ENCODE data around the gene GIT2. TPM values are rescaled to one million over a fixed set of nuclear protein-coding genes. Genes with fewer than 3 reads are reported as not detected.

The GIT2 gene
- total RNA-seq, 4 donors from 2014 or later: 25.3 to 64.0 (median 44.0) TPM

DNA sequence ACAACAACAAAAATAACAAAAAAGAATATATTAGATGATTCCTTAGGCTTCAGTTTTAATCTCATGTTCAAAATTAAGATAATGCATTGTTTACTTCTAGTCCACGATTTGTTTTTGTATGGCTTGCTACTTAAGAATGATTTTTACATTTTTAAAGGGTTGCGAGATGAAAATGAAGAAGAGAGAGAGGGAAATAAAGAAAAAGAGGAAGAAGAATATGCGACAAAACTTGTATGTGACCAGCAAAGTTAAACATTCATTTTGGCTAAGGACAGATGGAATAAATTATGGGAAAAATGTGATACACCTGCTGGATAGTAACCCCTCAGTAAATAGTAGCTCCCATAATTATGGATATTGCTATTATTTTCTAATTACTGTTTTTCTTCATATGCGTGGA, 1.2 kb upstream of the GIT2 start:
- Histone ChIP-seq H3K27me3 (no peaks in the 10 kb centered on the region), H3K27ac (no peak overlapping the region), H3K9me3 (no peaks in the 10 kb centered on the region), H3K36me3 (no peaks in the 10 kb centered on the region), H3K4me1 (peaks cover 8 to 54% (median 34%) of the 10 kb centered on the region in 4 donors), H3K4me3 (no peak overlapping the region)
- TF ChIP-seq POLR2A (IDR thresholded peaks at IDR 0.05) (no peak), POLR2AphosphoS5 (IDR thresholded peaks at IDR 0.05) (no peak), EP300 (IDR thresholded peaks at IDR 0.05; ENCODE audit: low read depth) (no peak), CTCF (IDR thresholded peaks at IDR 0.05) (no peak)
- no peak for DNase-seq
- in situ Hi-C loops (cut with MboI; ENCODE audit: low pct_ligation_motif_present in 1 of 4, low pct_unique_long_range_greater_than_20kb in 1 of 4, low sequenced_read_pairs in 3 of 4): no loop called here
- 73 to 79% methylated on average over 4 of the region's 4 CpGs for WGBS, 2 donors (ENCODE audit: low coverage in 1 of 2)
- intact Hi-C loops (cut with DNase I; ENCODE audit: low total_unique reads): no loop called here

DNA sequence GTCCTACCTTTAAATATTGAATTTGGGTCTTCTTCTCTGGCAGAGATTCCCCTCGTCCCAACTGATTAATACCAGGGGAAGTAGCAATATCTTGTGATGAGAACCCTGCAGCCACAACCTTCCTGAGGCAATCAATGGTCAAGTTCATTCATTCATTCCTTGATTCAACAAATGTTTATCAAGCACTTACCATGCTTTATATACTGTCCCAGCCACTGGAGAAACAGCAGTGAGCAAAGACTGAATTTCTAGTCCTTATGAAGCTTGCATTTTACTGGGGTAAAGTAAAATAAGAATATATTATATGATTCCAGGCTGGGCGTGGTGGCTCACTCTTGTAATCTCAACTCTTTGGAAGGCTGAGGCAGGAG, 300 bp upstream of the GIT2 start:
- Histone ChIP-seq H3K27ac (peak overlapping the region; percentile 82 to 93 (median 86)), H3K9me3 (no peaks in the 10 kb centered on the region), H3K27me3 (no peaks in the 10 kb centered on the region), H3K36me3 (peaks cover 0 to 3% (median 0%) of the 10 kb centered on the region in 4 donors), H3K4me1 (peaks cover 8 to 44% (median 27%) of the 10 kb centered on the region in 4 donors), H3K4me3 (peak overlapping the region in 3 of 4 donors; percentile 73 to 84 (median 79))
- in situ Hi-C loops (cut with MboI; ENCODE audit: low pct_ligation_motif_present in 1 of 4, low pct_unique_long_range_greater_than_20kb in 1 of 4, low sequenced_read_pairs in 3 of 4): no loop called here
- intact Hi-C loops (cut with DNase I; ENCODE audit: low total_unique reads): no loop called here
- no peak for DNase-seq
- 50% methylated on average over 2 of the region's 2 CpGs; no CpG with 5 or more reads in 1 of the 2 donors for WGBS, 2 donors (ENCODE audit: low coverage in 1 of 2)
- TF ChIP-seq CTCF (IDR thresholded peaks at IDR 0.05): no peak

DNA sequence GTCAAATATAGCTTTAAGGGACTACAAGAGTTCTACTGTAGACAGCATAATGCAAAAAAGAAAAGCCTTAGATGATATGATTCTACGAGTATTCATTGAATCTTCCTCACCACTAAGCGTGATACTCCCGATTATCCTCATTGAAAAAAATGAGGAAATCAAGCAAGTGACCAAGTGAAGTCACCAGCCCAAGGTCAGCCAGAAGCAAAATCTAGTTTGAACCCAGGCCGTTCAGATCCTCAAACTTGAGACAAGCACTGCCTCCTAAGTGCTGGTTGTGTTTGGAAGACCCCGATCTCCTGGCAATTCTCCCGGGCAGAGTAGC, 845 bp downstream of the GIT2 start:
- WGBS, 2 donors (ENCODE audit: low coverage in 1 of 2): 0% methylated on average over 3 to 6 of the region's 6 CpGs
- H3K27me3 ChIP-seq: no peaks in the 10 kb centered on the region
- peaks cover 8 to 37% (median 24%) of the 10 kb centered on the region in 4 donors for H3K4me1 ChIP-seq
- H3K9me3 ChIP-seq: no peaks in the 10 kb centered on the region
- no peak for DNase-seq
- intact Hi-C loops (cut with DNase I; ENCODE audit: low total_unique reads): no loop called here
- in situ Hi-C loops (cut with MboI; ENCODE audit: low pct_ligation_motif_present in 1 of 4, low pct_unique_long_range_greater_than_20kb in 1 of 4, low sequenced_read_pairs in 3 of 4): no loop called here
- H3K4me3 ChIP-seq: peak overlapping the region; percentile 73 to 91 (median 82)
- peaks cover 0 to 12% (median 3%) of the 10 kb centered on the region in 4 donors for H3K36me3 ChIP-seq
- peak overlapping the region; percentile 82 to 93 (median 86) for H3K27ac ChIP-seq
- TF ChIP-seq POLR2A (IDR thresholded peaks at IDR 0.05) (no peak), EP300 (IDR thresholded peaks at IDR 0.05; ENCODE audit: low read depth) (no peak), CTCF (IDR thresholded peaks at IDR 0.05) (no peak), POLR2AphosphoS5 (IDR thresholded peaks at IDR 0.05) (no peak)

- peak overlapping the region in 3 of 4 donors; percentile 73 to 84 (median 79) for H3K4me3 ChIP-seq
- intact Hi-C loops (cut with DNase I; ENCODE audit: low total_unique reads): no loop called here
- 17 to 22% methylated on average over 4 to 6 of the region's 6 CpGs for WGBS, 2 donors (ENCODE audit: low coverage in 1 of 2)
- TF ChIP-seq POLR2AphosphoS5 (IDR thresholded peaks at IDR 0.05) (no peak), CTCF (IDR thresholded peaks at IDR 0.05) (no peak), POLR2A (IDR thresholded peaks at IDR 0.05) (no peak), EP300 (IDR thresholded peaks at IDR 0.05; ENCODE audit: low read depth) (no peak)
- peak overlapping the region; percentile 82 to 93 (median 86) for H3K27ac ChIP-seq
- no peak for DNase-seq
- H3K9me3 ChIP-seq: no peaks in the 10 kb centered on the region
- in situ Hi-C loops (cut with MboI; ENCODE audit: low pct_ligation_motif_present in 1 of 4, low pct_unique_long_range_greater_than_20kb in 1 of 4, low sequenced_read_pairs in 3 of 4): no loop called here
- peaks cover 0 to 14% (median 5%) of the 10 kb centered on the region in 4 donors for H3K36me3 ChIP-seq
- H3K27me3 ChIP-seq: no peaks in the 10 kb centered on the region
- peaks cover 8 to 36% (median 21%) of the 10 kb centered on the region in 4 donors for H3K4me1 ChIP-seq
Observed at GRCh38 chr12:109994401-109995175, 1.6 kb downstream of the GIT2 start.

All from transverse colon (tissue), 4 donors.